Retinal pigment epithelial cell (primary cell): Measurements from ENCODE around the gene CD2BP2.
A peak's percentile ranks its signal among the peaks of the same experiment; 100 is the strongest.

Experiments
- DNase-seq: peaks from one replicate; pipeline ENCODE4 v3.0.0-alpha.2; 2010; ENCODE audit warnings: low read depth
- H3K4me3 ChIP-seq: 2 replicates; pipeline ENCODE4 v1.5.1; 2011; ENCODE audit warnings: mild to moderate bottlenecking, low read length, control low read depth, moderate library complexity
- CTCF ChIP-seq: conservative IDR thresholded peaks from 2 replicates; pipeline ENCODE4 v1.5.1; 2011; ENCODE audit warnings: low read depth, low read length, control low read depth, inconsistent platforms

The CD2BP2 gene

GRCh38 chr16:30352488-30353401 lies 2.4 kb downstream of the CD2BP2 start:
- TF ChIP-seq CTCF, result peak; percentile 32
- DNase-seq, result no peak
- no peak overlapping the region for H3K4me3 ChIP-seq

GRCh38 chr16:30351586-30352419 lies 3.3 kb downstream of the CD2BP2 start:
- TF ChIP-seq CTCF, result no peak
- peak; percentile 87 for DNase-seq
- H3K4me3 ChIP-seq, result no peak overlapping the region

GRCh38 chr16:30351001-30351441 lies 4.1 kb downstream of the CD2BP2 start:
- TF ChIP-seq CTCF, result no peak
- no peak overlapping the region for H3K4me3 ChIP-seq
- DNase-seq, result no peak

- H3K4me3 ChIP-seq, result no peak overlapping the region
- no peak for TF ChIP-seq CTCF
- DNase-seq, result no peak
Measured at GRCh38 chr16:30350134-30350871, 4.8 kb downstream of the CD2BP2 start.

DNA sequence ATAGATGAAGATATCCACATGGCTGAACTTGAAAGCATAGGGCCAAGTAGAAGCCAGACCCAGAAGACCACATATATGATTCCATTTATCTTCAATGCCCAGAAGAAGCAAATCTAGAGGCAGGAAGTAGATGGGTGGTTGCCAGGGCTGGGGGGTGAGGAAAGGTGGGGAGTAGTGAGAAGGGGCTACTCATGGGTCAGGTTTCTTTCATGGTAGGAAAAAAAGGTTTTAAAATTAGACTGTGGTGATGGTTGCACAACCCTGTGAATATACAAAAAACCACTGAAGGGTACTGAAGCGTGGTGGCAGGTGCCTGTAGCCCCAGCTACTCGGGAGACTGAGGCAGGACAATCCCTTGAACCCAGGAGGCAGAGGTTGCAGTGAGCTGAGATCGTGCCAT lies 5.4 kb downstream of the CD2BP2 start:
- DNase-seq, result no peak
- H3K4me3 ChIP-seq, result no peak overlapping the region
- no peak for TF ChIP-seq CTCF

GRCh38 chr16:30348929-30349328 lies 6.2 kb downstream of the CD2BP2 start:
- no peak for TF ChIP-seq CTCF
- DNase-seq, result no peak

More at GRCh38 chr16:30348929-30349328, 6.2 kb downstream of the CD2BP2 start:
- H3K4me3 ChIP-seq, result no peak overlapping the region
